ENCODE measurements around the gene PANX1. TPM values are rescaled to one million over a fixed set of nuclear protein-coding genes. Genes with fewer than 3 reads are reported as not detected.

Gene PANX1
- total and polyA plus RNA-seq, 10 of the 15 experiments (the other 5 are each of a cell fraction or from before 2014, with no cell fraction given) = 3.3 to 18.7 (median 14.4) TPM

DNA sequence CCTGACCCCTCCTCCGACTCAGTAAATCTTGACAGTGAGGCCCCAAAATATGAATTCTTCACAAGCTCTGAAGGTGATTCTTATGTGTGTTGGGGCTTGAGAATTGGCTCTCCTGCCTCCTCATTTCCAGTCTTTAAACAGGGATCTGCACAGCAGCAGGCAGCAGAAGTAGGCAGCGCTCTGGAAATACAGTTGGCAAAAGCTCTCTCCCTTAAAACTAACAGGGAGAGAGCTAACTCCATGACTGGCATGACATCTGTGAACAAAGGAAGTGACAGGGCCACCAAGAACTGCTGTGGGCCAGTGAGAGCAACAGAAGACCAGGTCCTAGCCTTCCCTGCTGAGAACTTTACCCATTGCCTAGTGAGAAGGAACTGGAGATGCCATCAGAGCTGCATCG is 70.1 kb downstream of the PANX1 start:
- H3K27ac ChIP-seq (ENCODE audit: control insufficient read depth, insufficient read depth) = no peak overlapping the region
- H3K9me3 ChIP-seq (replicated peaks; ENCODE audit: control insufficient read depth, insufficient read depth, low read length) = no peaks in the 10 kb centered on the region
- in situ Hi-C loops (cut with MboI) = no loop called here
- CTCF ChIA-PET = no interaction called here
- no peak overlapping the region for H2AFZ ChIP-seq (ENCODE audit: control insufficient read depth, low read depth, low read length)
- no peak overlapping the region for H3K4me2 ChIP-seq (ENCODE audit: control insufficient read depth, insufficient read depth)
- no peaks in the 10 kb centered on the region for H3K36me3 ChIP-seq (ENCODE audit: control insufficient read depth in 2 of 2, insufficient read depth in 2 of 2, low read length in 1 of 2)
- H3K27me3 ChIP-seq (replicated peaks in 1 of 2; ENCODE audit: control insufficient read depth in 2 of 2, insufficient read depth in 2 of 2, low read length in 1 of 2) = no peaks in the 10 kb centered on the region
- RAD21 ChIA-PET (ENCODE audit: unreplicated experiment) = no interaction called here
- no peak overlapping the region for H3K9ac ChIP-seq (ENCODE audit: control insufficient read depth, insufficient read depth, low read length)
- POLR2A ChIA-PET = no interaction called here
- FAIRE-seq = no peak
- no peak overlapping the region for H3K4me3 ChIP-seq
- no peaks in the 10 kb centered on the region for H4K20me1 ChIP-seq (ENCODE audit: control insufficient read depth, insufficient read depth)
- no peak for DNase-seq (ENCODE audit: low read depth, low spot score)
- intact Hi-C loops (cut with micrococcal nuclease; ENCODE audit: unreplicated experiment) = no loop called here
- SMC1A ChIA-PET (ENCODE audit: uncharacterized antibody, unreplicated experiment) = interaction anchor here (0.7 kb wide), 1 partner anchor 45 kb away, joined by 3 read pairs; no protein-coding TSS in a partner anchor
- no TSS peak for BruUV-seq (replicated peaks)
- no peak for ATAC-seq
- H3K79me2 ChIP-seq (ENCODE audit: control insufficient read depth, insufficient read depth, low read length) = no peaks in the 10 kb centered on the region
- no peaks in the 10 kb centered on the region for H3K4me1 ChIP-seq (ENCODE audit: control insufficient read depth, insufficient read depth, low read length)
- WGBS (ENCODE audit: insufficient coverage, insufficient replicate concordance, low lambda C conversion rate, missing lambda C conversion rate) = 47% methylated on average over 3 of the region's 3 CpGs
- no peak for TF ChIP-seq YBX1 (IDR thresholded peaks at IDR 0.05)
- no peak for TF ChIP-seq TARDBP (IDR thresholded peaks at IDR 0.05; ENCODE audit: borderline replicate concordance)
- no peak for TF ChIP-seq NR2C1 (IDR thresholded peaks at IDR 0.05)
- TF ChIP-seq NR2C2 (IDR thresholded peaks at IDR 0.05; ENCODE audit: borderline replicate concordance, control insufficient read depth, insufficient read length, low read depth) = no peak
- no peak for TF ChIP-seq BRCA1 (IDR thresholded peaks at IDR 0.05; ENCODE audit: low read depth, low read length)
- TF ChIP-seq TCF3 (IDR thresholded peaks at IDR 0.05; ENCODE audit: borderline replicate concordance, insufficient read depth, low read depth, low read length) = no peak
- TF ChIP-seq CUX1 (IDR thresholded peaks at IDR 0.05; ENCODE audit: insufficient replicate concordance, low read depth, low read length) = no peak
- TF ChIP-seq PRDM15 (CRISPR knock-in tag; IDR thresholded peaks at IDR 0.05) = no peak
- no peak for TF ChIP-seq EGR1 (IDR thresholded peaks at IDR 0.05; ENCODE audit: borderline replicate concordance in 1 of 2, low read depth in 2 of 2, low read length in 2 of 2)
- TF ChIP-seq TCF12 (IDR thresholded peaks at IDR 0.05; ENCODE audit: low read depth, low read length) = no peak
- TF ChIP-seq CEBPZ (IDR thresholded peaks at IDR 0.05; ENCODE audit: low read depth, low read length) = no peak
- TF ChIP-seq PAX5 (IDR thresholded peaks at IDR 0.05; ENCODE audit: borderline replicate concordance, low read depth, low read length) = no peak
- no peak for TF ChIP-seq POU2F2 (IDR thresholded peaks at IDR 0.05; ENCODE audit: borderline replicate concordance, low read depth, low read length)
